ENCODE results near the gene SPAG16.

- TF ChIP-seq CTCF (IDR thresholded peaks at IDR 0.05; ENCODE audit: insufficient read depth, low read length, poor library complexity, severe bottlenecking) (no peak), EZH2phosphoT487 (conservative IDR thresholded peaks at IDR 0.05; ENCODE audit: low read length) (no peak)
Observed at GRCh38 chr2:213551526-213551925, 267.3 kb downstream of the SPAG16 start.
